HG03064 (cell line): ENCODE measurements around the gene CCNT2.
"Not testable (repeated sequence)": the region's sequence is repeated elsewhere in the genome, so short reads cannot be mapped to it uniquely, and the experiment has no call there.

ENCODE experiments used
- ATAC-seq: cut with Tn5 transposase; IDR thresholded peaks from one replicate; pipeline ENCODE4 v1.9.1; 2021; ENCODE audit warnings: low read depth; ENCODE audit not compliant: unreplicated experiment

The CCNT2 gene

GRCh38 chr2:134973241-134974138 lies 54.9 kb downstream of the CCNT2 start:
- no peak for ATAC-seq

- no peak for ATAC-seq
These were observed 56.8 kb downstream of the CCNT2 start for GRCh38 chr2:134975281-134976009.

DNA sequence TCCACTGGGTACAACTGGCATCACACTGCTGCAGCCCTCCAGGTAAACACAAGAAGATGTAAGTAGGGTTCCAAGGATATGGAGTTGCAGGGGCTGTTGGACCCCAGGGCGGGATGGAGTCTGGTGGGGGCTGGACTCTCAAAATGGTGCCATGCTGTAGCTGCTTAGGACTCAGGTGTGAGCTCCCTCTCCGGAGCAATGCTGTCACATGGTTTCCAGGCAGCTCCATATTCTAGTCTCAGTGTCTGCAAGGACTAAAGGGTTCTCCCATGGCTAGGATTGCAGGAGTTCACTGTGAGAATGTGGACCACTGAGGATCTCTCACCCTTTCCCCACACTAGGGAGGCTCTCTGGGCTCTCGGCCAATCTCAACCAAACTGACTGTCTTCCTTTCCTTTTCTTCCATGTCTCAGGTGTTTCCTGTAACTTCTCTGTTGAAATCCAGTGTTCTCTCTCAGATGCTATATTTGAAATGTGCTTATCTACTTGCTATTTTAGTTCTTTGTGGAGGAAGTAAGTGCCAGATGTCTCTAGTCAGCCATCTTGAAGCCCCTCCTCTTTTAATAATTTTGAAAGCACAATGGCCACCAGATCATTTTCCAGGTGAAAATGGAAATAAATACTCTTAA lies 57.6 kb downstream of the CCNT2 start:
- ATAC-seq = no peak

DNA sequence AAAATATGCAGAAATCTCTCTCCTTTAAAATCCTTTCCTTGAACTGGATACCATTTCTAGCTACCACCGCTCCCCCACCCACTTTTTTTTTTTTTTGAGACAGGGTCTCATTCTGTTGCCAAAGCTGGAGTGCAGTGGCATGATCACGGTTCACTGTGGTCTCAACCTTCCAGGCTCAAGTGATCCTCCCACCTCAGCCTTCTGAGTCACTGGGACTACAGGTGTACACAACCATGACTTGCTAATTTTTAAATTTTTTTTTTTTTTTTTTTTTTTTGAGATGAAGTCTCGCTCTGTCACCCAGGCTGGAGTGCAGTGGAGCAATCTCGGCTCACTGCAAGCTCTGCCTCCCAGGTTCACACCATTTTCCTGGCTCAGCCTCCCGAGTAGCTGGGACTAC lies 58.5 kb downstream of the CCNT2 start:
- ATAC-seq = not testable (repeated sequence)

GRCh38 chr2:134979221-134979620 lies 60.6 kb downstream of the CCNT2 start:
- no peak for ATAC-seq

DNA sequence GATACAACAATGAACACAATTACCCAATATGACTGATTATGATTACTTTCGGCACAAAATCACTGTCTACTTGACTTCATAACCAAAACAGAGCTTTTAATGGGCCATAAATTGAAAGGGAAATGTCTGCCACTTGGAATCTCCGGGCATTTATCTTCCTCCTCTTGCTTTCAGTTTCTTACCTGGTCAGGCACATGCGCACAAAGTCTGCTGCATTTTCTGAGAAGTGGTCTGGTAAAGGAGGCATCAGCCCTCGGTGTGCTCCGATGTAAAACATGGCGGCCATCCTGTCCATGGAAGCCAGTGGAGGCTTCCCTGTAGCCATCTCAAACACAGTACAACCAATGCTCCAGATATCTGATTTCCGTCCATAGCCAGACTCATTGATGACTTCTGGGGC lies 62.0 kb downstream of the CCNT2 start:
- ATAC-seq = no peak

DNA sequence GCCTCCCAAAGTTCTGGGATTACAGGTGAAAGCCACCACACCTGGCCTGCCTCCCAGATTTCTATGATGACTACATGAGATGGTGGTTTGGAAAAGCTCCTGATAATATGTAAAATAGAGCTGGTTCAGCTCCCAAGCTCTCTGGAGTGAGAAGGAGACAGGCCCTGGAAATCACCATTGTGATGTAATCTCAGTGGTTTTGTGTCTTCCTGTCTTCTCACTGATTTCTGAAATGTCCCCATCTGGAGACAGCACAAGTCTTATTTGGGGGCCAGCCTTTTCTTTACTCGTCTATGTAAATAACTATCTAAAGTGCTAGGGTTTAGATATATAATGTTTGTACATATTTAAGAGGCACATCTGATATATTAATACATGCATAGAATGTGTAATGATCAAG lies 64.0 kb downstream of the CCNT2 start:
- no peak for ATAC-seq

- ATAC-seq = no peak
These were observed 66.4 kb downstream of the CCNT2 start for GRCh38 chr2:134985061-134985460.

- no peak for ATAC-seq
These were observed 70.5 kb downstream of the CCNT2 start for GRCh38 chr2:134988994-134989605.

- no peak for ATAC-seq
These were observed 80.9 kb downstream of the CCNT2 start for GRCh38 chr2:134999521-134999920.

- no peak for ATAC-seq
These were observed 84.2 kb downstream of the CCNT2 start for GRCh38 chr2:135002836-135003235.

DNA sequence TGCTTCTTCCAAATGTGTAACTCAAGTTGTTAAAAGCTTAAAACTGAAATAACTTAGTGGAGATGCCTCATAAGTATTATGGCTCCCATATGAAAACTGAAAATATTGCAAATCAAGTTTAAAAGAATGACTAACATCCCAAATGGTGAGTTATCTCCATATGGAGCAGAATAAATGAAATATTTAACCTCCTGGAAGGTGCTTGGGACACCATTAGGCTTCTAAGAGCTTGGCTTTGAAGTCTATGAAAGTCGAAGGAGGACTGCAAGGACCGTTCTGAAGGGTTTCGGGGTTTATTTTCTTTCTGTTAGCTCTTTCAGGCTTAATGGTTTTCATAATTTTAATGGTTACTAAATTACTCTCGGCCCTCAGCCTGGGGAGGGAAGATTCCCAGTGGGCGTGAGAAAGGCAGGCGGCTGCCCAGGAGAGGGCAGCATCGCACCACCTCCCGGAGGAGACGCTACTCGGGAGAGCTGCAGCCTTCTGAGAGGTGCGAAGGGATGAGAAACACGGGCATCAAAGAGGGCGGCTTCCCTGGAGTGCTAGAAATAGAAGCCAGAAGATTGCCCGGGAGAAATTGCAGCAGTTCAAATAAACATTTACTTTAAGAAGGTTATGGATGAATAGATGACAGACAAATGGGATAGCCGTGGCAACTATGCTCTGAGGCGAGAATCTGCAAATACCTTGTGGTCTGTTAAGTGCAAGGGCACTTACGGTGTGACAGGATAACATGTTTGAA lies 85.6 kb downstream of the CCNT2 start:
- peak; percentile 95 for ATAC-seq

GRCh38 chr2:135005753-135006152 lies 87.1 kb downstream of the CCNT2 start:
- no peak for ATAC-seq
